Transverse colon (tissue), 4 donors: ENCODE data around the gene ZNF177. TPM values are rescaled to one million over a fixed set of nuclear protein-coding genes. Genes with fewer than 3 reads are reported as not detected.
"Not testable (repeated sequence)": the region's sequence is repeated elsewhere in the genome, so short reads cannot be mapped to it uniquely, and the experiment has no call there.

Experiments
- DNase-seq: peaks from one replicate; pipeline ENCODE4 v3.0.0-alpha.2; 2019
- H3K27ac ChIP-seq, 4 donors: fragments of 200-600 bp; sonication (generic); 2 replicates each; pipeline ENCODE4 v1.5.1; 2016 to 2018; ENCODE audit warnings: inconsistent platforms in 4 of 4
- H3K27me3 ChIP-seq: fragments of 200-600 bp; sonication (generic); 2 replicates; pipeline ENCODE4 v1.5.1; 2017; ENCODE audit warnings: inconsistent platforms
- H3K36me3 ChIP-seq, 4 donors: fragments of 200-600 bp; sonication (generic); 2 replicates each; pipeline ENCODE4 v1.5.1; 2017 to 2019; ENCODE audit warnings: inconsistent platforms in 4 of 4
- H3K4me1 ChIP-seq, 4 donors: fragments of 200-600 bp; sonication (generic); 2 replicates each; pipeline ENCODE4 v1.5.1; 2017 to 2020; ENCODE audit warnings: inconsistent platforms in 4 of 4
- H3K4me3 ChIP-seq, 4 donors: fragments of 200-600 bp; sonication (generic); 1 replicate in 1 of 4; 2 replicates in 3 of 4; pipeline versions ENCODE4 v1.5.1 to v1.6.1; 2017 to 2019; ENCODE audit warnings: inconsistent platforms in 4 of 4
- H3K9me3 ChIP-seq, 2 donors: fragments of 200-600 bp; sonication (generic); 2 replicates each; pipeline ENCODE4 v1.5.1; 2017 to 2019; ENCODE audit warnings: inconsistent platforms in 2 of 2
- EP300 ChIP-seq: sonication (generic); formaldehyde crosslinking; IDR thresholded peaks from one replicate; pipeline ENCODE4 v1.6.1; 2017; ENCODE audit warnings: antibody characterized with exemption, low read depth
- POLR2A ChIP-seq: fragments of 450-650 bp; IDR thresholded peaks from one replicate; pipeline ENCODE4 v1.6.1; 2016; ENCODE audit warnings: antibody characterized with exemption, mild to moderate bottlenecking, moderate library complexity
- POLR2AphosphoS5 ChIP-seq, 3 donors: sonication (generic); formaldehyde crosslinking; IDR thresholded peaks; one replicate each; pipeline ENCODE4 v1.6.1; 2016; ENCODE audit warnings: antibody characterized with exemption in 3 of 3
- WGBS, 2 donors: methylation state at CpG; one replicate each; pipeline ENCODE4 v1.1.5; 2018; ENCODE audit warnings: low coverage in 1 of 2; 5-methylcytosine and 5-hydroxymethylcytosine counted together
- in situ Hi-C, 4 donors: fragments of 200-750 bp; cut with MboI; loops; one replicate each; pipeline versions ENCODE4 v1.15.0 to v1.15.1; 2017; ENCODE audit warnings: low sequenced_read_pairs in 3 of 4, low pct_ligation_motif_present in 1 of 4, low pct_unique_long_range_greater_than_20kb in 1 of 4
- intact Hi-C: fragments of 100-400 bp; cut with DNase I; formaldehyde crosslinking; loops from one replicate; pipeline ENCODE4 v1.15.1; 2023; ENCODE audit warnings: low total_unique reads
- total RNA-seq, 4 donors: library from RNA; depleted of rRNA; stranded (reverse); fragments of >200 nt; gene quantifications; one replicate each; pipeline ENCODE4 v1.1.0, GENCODE V29; 2016
- TF ChIP-seq, protein P1 (sequence below), 5 experiments: fragments of 200-600 bp in 3 of 5; fragments of 450-650 bp in 2 of 5; sonication (generic) in 3 of 5; IDR thresholded peaks; 1 replicate in 2 of 5; 2 replicates in 3 of 5; pipeline ENCODE4 v1.5.1; 2016 to 2017; ENCODE audit warnings: antibody characterized with exemption in 5 of 5, inconsistent platforms in 3 of 5, mild to moderate bottlenecking in 2 of 5, moderate library complexity in 1 of 5

ZNF177 gene
- total RNA-seq = 1 to 10 TPM in 3 of 4 donors, not detected in 1; 1.8 to 4.2 (median 2.1) TPM

GRCh38 chr19:9362905-9363304, at the start of gene ZNF177:
TSS of gene ZNF177 (plus strand) at chr19:9363013. CDS start at chr19:9378312, 15,299 bp downstream.
- 34% methylated on average over 28 of the region's 28 CpGs; no CpG with 5 or more reads in 1 of the 2 donors for WGBS, 2 donors

DNA sequence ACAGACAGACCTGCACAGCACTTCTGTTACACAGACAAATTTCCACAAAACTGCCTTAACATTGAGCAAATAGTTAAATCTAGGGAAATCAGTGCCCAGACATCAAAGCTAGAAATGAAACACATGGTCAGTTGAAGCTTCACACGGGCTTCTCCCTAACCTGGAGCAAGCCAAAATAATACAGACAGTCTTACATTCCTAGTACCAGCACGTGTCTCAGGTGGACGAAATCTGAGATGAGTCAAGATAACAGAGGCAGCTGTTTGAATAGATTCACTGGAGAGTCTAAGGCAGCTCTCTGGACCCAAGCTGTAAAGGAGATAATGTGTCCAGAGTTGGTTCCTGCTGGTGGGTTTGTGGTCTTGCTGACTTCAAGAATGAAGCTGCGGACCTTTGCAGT, 49.1 kb upstream of the ZNF177 start:
- no peak overlapping the region for H3K27ac ChIP-seq
- in situ Hi-C loops = loop anchor here in 3 of 4 donors (25.0 kb wide), 1 partner anchor 474 kb away; no protein-coding TSS in a partner anchor
- no peak overlapping the region for H3K4me3 ChIP-seq
- intact Hi-C loops = loop anchor here (10.0 kb wide), 1 partner anchor 481 kb away; no protein-coding TSS in a partner anchor
- no peaks in the 10 kb centered on the region for H3K9me3 ChIP-seq
- TF ChIP-seq EP300 (no peak), POLR2AphosphoS5 (IDR thresholded peaks at IDR 0.05) (no peak), POLR2A (no peak)
- TF ChIP-seq, protein P1, sequence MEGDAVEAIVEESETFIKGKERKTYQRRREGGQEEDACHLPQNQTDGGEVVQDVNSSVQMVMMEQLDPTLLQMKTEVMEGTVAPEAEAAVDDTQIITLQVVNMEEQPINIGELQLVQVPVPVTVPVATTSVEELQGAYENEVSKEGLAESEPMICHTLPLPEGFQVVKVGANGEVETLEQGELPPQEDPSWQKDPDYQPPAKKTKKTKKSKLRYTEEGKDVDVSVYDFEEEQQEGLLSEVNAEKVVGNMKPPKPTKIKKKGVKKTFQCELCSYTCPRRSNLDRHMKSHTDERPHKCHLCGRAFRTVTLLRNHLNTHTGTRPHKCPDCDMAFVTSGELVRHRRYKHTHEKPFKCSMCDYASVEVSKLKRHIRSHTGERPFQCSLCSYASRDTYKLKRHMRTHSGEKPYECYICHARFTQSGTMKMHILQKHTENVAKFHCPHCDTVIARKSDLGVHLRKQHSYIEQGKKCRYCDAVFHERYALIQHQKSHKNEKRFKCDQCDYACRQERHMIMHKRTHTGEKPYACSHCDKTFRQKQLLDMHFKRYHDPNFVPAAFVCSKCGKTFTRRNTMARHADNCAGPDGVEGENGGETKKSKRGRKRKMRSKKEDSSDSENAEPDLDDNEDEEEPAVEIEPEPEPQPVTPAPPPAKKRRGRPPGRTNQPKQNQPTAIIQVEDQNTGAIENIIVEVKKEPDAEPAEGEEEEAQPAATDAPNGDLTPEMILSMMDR (IDR thresholded peaks at IDR 0.05) = no peak
- H3K4me1 ChIP-seq = peaks cover 0 to 5% (median 1%) of the 10 kb centered on the region in 4 donors
- 76 to 80% methylated on average over 4 of the region's 4 CpGs for WGBS, 2 donors
- no peaks in the 10 kb centered on the region for H3K36me3 ChIP-seq
- no peaks in the 10 kb centered on the region for H3K27me3 ChIP-seq
- DNase-seq = no peak

More at GRCh38 chr19:9362905-9363304, at the start of gene ZNF177:
- TF ChIP-seq POLR2AphosphoS5 (IDR thresholded peaks at IDR 0.05) = no peak
- TF ChIP-seq POLR2A = no peak
- TF ChIP-seq EP300 = no peak
- TF ChIP-seq, protein P1 (IDR thresholded peaks at IDR 0.05) = no peak
- Histone ChIP-seq H3K4me3 (no peak within 1 kb of the TSS), H3K4me1 (no peaks in the 10 kb centered on the region), H3K27ac (no peak within 1 kb of the TSS), H3K9me3 (peaks cover 66 to 67% of the 10 kb centered on the region in 2 donors), H3K36me3 (peaks cover 0 to 10% (median 3%) of the 10 kb centered on the region in 4 donors), H3K27me3 (no peaks in the 10 kb centered on the region)
- intact Hi-C loops = no loop called here
- in situ Hi-C loops = no loop called here
- no peak for DNase-seq

GRCh38 chr19:9321338-9321737, 41.5 kb upstream of the ZNF177 start:
- intact Hi-C loops (no loop called here), in situ Hi-C loops (loop anchor here in 3 of 4 donors (25.0 kb wide), 1 partner anchor 466 kb away; no protein-coding TSS in a partner anchor)
- Histone ChIP-seq H3K27ac (no peak overlapping the region), H3K4me3 (no peak overlapping the region), H3K27me3 (no peaks in the 10 kb centered on the region), H3K4me1 (peaks cover 0 to 11% (median 4%) of the 10 kb centered on the region in 4 donors), H3K36me3 (peaks cover 0 to 5% (median 2%) of the 10 kb centered on the region in 4 donors), H3K9me3 (peaks cover 10 to 14% of the 10 kb centered on the region in 2 donors)
- DNase-seq = no peak
- TF ChIP-seq POLR2A (no peak), EP300 (no peak), POLR2AphosphoS5 (IDR thresholded peaks at IDR 0.05) (no peak)
- TF ChIP-seq, protein P1 (IDR thresholded peaks at IDR 0.05) = no peak
- WGBS, 2 donors = 93 to 100% methylated on average over 2 to 18 of the region's 23 CpGs

- in situ Hi-C loops = loop anchor here in 3 of 4 donors (25.0 kb wide), 1 partner anchor 466 kb away; no protein-coding TSS in a partner anchor
- Histone ChIP-seq H3K4me1 (peaks cover 0 to 11% (median 4%) of the 10 kb centered on the region in 4 donors), H3K9me3 (peaks cover 14 to 19% of the 10 kb centered on the region in 2 donors)
- intact Hi-C loops, DNase-seq, H3K27me3 ChIP-seq, H3K27ac ChIP-seq, H3K4me3 ChIP-seq, H3K36me3 ChIP-seq: not testable (repeated sequence)
- WGBS, 2 donors = no CpG with 5 or more reads among the region's 14 CpGs
Observed at GRCh38 chr19:9321756-9322155, 41.1 kb upstream of the ZNF177 start.

- 99 to 100% methylated on average over 5 to 10 of the region's 10 CpGs for WGBS, 2 donors
- H3K27me3 ChIP-seq, H3K4me3 ChIP-seq, H3K27ac ChIP-seq, intact Hi-C loops, DNase-seq: not testable (repeated sequence)
- H3K4me1 ChIP-seq = peaks cover 0 to 11% (median 4%) of the 10 kb centered on the region in 4 donors
- peaks cover 0 to 11% (median 4%) of the 10 kb centered on the region in 4 donors for H3K36me3 ChIP-seq
- peaks cover 17 to 23% of the 10 kb centered on the region in 2 donors for H3K9me3 ChIP-seq
- in situ Hi-C loops = loop anchor here in 3 of 4 donors (25.0 kb wide), 1 partner anchor 465 kb away; no protein-coding TSS in a partner anchor
Observed at GRCh38 chr19:9322201-9322600, 40.6 kb upstream of the ZNF177 start.
